ENCODE data around the gene OR5K4. TPM values are rescaled to one million over a fixed set of nuclear protein-coding genes. Genes with fewer than 3 reads are reported as not detected.

OR5K4 gene
- total RNA-seq, 1 donor from 2014 or later, result not detected

DNA sequence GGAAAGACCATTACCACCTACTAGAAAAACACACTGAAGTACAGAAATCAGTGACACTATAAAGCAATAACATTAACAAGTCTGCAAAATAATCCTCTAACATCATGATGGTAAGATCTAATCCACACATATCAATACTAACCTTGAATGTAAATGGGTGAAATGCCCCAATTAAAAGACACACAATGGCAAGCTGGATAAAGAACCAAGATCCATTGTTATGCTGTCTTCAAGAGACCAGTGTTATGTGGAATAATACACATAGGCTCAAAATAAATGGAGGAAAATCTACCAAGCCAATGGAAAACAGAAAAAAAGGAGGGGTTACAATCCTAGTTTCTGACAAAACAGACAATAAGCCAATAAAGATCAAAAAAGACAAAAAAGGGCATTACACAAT lies 50.4 kb downstream of the OR5K4 start:
- peaks cover 4% of the 10 kb centered on the region for H3K9me3 Mint-ChIP-seq (ENCODE audit: unreplicated experiment)

More for the DNA sequence above, 50.4 kb downstream of the OR5K4 start:
- no peak for DNase-seq
- TF ChIP-seq, protein P1, sequence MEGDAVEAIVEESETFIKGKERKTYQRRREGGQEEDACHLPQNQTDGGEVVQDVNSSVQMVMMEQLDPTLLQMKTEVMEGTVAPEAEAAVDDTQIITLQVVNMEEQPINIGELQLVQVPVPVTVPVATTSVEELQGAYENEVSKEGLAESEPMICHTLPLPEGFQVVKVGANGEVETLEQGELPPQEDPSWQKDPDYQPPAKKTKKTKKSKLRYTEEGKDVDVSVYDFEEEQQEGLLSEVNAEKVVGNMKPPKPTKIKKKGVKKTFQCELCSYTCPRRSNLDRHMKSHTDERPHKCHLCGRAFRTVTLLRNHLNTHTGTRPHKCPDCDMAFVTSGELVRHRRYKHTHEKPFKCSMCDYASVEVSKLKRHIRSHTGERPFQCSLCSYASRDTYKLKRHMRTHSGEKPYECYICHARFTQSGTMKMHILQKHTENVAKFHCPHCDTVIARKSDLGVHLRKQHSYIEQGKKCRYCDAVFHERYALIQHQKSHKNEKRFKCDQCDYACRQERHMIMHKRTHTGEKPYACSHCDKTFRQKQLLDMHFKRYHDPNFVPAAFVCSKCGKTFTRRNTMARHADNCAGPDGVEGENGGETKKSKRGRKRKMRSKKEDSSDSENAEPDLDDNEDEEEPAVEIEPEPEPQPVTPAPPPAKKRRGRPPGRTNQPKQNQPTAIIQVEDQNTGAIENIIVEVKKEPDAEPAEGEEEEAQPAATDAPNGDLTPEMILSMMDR (IDR thresholded peaks at IDR 0.05; ENCODE audit: partially characterized antibody, unreplicated experiment), result no peak
- Mint-ChIP-seq H3K27ac (ENCODE audit: unreplicated experiment) (no peak overlapping the region), H3K27me3 (ENCODE audit: unreplicated experiment) (peaks cover 2% of the 10 kb centered on the region), H3K4me1 (ENCODE audit: low read depth, unreplicated experiment) (no peaks in the 10 kb centered on the region), H3K36me3 (ENCODE audit: unreplicated experiment) (peaks cover 13% of the 10 kb centered on the region), H3K4me3 (ENCODE audit: unreplicated experiment) (no peak overlapping the region)

Other genes starting within 250 kb of the OR5K4 start
- gene OR5H1, start 223.1 kb upstream of the OR5K4 start, total RNA-seq (ENCODE audit: unreplicated experiment), result not detected
- not detected for gene OR5H14, start 206.4 kb upstream of the OR5K4 start, total RNA-seq (ENCODE audit: unreplicated experiment)
- not detected for gene OR5H15, start 187.2 kb upstream of the OR5K4 start, total RNA-seq (ENCODE audit: unreplicated experiment)
- not detected for gene OR5H6, start 89.6 kb upstream of the OR5K4 start, total RNA-seq (ENCODE audit: unreplicated experiment)
- gene OR5H2, start 71.3 kb upstream of the OR5K4 start, total RNA-seq (ENCODE audit: unreplicated experiment), result not detected
- not detected for gene OR5K3, start 36.8 kb downstream of the OR5K4 start, total RNA-seq (ENCODE audit: unreplicated experiment)
- not detected for gene OR5K1, start 109.3 kb downstream of the OR5K4 start, total RNA-seq (ENCODE audit: unreplicated experiment)
- not detected for gene OR5K2, start 143.8 kb downstream of the OR5K4 start, total RNA-seq (ENCODE audit: unreplicated experiment)
- 164 TPM for gene CLDND1, start 169.0 kb downstream of the OR5K4 start, total RNA-seq (ENCODE audit: unreplicated experiment)
- gene GPR15, start 178.1 kb downstream of the OR5K4 start, total RNA-seq (ENCODE audit: unreplicated experiment), result not detected
- 11.5 TPM for gene CPOX, start 239.8 kb downstream of the OR5K4 start, total RNA-seq (ENCODE audit: unreplicated experiment)